DND-41 (cell line): ENCODE data around the gene ZNF281.

Experiments
- CTCF ChIP-seq: IDR thresholded peaks from 2 replicates; pipeline ENCODE4 v1.5.1; 2012; ENCODE audit warnings: borderline replicate concordance, low read length, moderate library complexity, mild to moderate bottlenecking; ENCODE audit not compliant: poor library complexity, severe bottlenecking; ENCODE audit errors: extremely low read depth
- EZH2 ChIP-seq: IDR thresholded peaks from 3 replicates; pipeline ENCODE4 v1.6.1; 2012; ENCODE audit warnings: borderline replicate concordance, low read depth, mild to moderate bottlenecking, moderate library complexity, low read length, inconsistent platforms; ENCODE audit not compliant: severe bottlenecking

GRCh38 chr1:200411406-200412257 lies 1.8 kb upstream of the ZNF281 start:
- no peak for TF ChIP-seq EZH2
- TF ChIP-seq CTCF, result no peak
